Measurements from ENCODE around the gene BMP6.

GRCh38 chr6:7684076-7684475, 41.8 kb upstream of the BMP6 start:
- no peak for TF ChIP-seq MAFK (IDR thresholded peaks at IDR 0.05; ENCODE audit: partially characterized antibody)
- no peak for TF ChIP-seq RAD21 (conservative IDR thresholded peaks at IDR 0.05 in 1 of 2, IDR thresholded peaks at IDR 0.05 in 1 of 2)
- TF ChIP-seq HMGXB4 (CRISPR knock-in tag; IDR thresholded peaks at IDR 0.05; ENCODE audit: borderline replicate concordance) = no peak
- TF ChIP-seq CTCF (IDR thresholded peaks at IDR 0.05) = no peak
- TF ChIP-seq BHLHE40 (IDR thresholded peaks at IDR 0.05; ENCODE audit: low read depth, low read length) = no peak
